Kidney (tissue), 14 donors: Measurements from ENCODE around the gene SAMD13. TPM values are rescaled to one million over a fixed set of nuclear protein-coding genes. Genes with fewer than 3 reads are reported as not detected.

Experiments
- DNase-seq, 5 donors: peaks; one replicate each; pipeline ENCODE4 v3.0.0-alpha.2; 2013 to 2020
- FAIRE-seq: peaks from 2 replicates; lab custom pipeline; 2012; peaks lifted over from hg19 to GRCh38; lab: Jason Lieb, UNC
- H3K27ac ChIP-seq, 2 donors: one replicate each; pipeline ENCODE4 v1.7.0; 2013; ENCODE audit warnings: low read depth in 2 of 2, low read length in 2 of 2, inconsistent platforms in 1 of 2
- H3K27me3 ChIP-seq: one replicate; pipeline ENCODE4 v1.7.1; 2013; ENCODE audit warnings: low read length, inconsistent platforms; ENCODE audit not compliant: control insufficient read depth, insufficient read depth
- H3K36me3 ChIP-seq, 3 donors: one replicate each; pipeline versions ENCODE4 v1.7.0 to v1.7.1; 2013; ENCODE audit warnings: low read length in 3 of 3, control low read depth in 1 of 3, inconsistent platforms in 1 of 3; ENCODE audit not compliant: insufficient read depth in 3 of 3, control insufficient read depth in 2 of 3
- H3K4me1 ChIP-seq, 3 donors: one replicate each; pipeline versions ENCODE4 v1.7.0 to v1.7.1; 2013; ENCODE audit warnings: low read length in 3 of 3, inconsistent platforms in 1 of 3, low read depth in 1 of 3; ENCODE audit not compliant: control insufficient read depth in 2 of 3, insufficient read depth in 2 of 3
- H3K4me3 ChIP-seq, 3 donors: one replicate each; pipeline versions ENCODE4 v1.7.0 to v1.8.1; 2013; ENCODE audit warnings: low read length in 3 of 3, control low read depth in 1 of 3, inconsistent platforms in 1 of 3
- H3K9ac ChIP-seq, 3 donors: one replicate each; pipeline versions ENCODE4 v1.7.0 to v1.7.1; 2013; ENCODE audit warnings: low read length in 3 of 3, control low read depth in 1 of 3, inconsistent platforms in 1 of 3
- H3K9me3 ChIP-seq, 3 donors: one replicate each; pipeline versions ENCODE4 v1.7.0 to v1.7.1; 2013; ENCODE audit warnings: low read length in 3 of 3, control low read depth in 1 of 3, inconsistent platforms in 1 of 3; ENCODE audit not compliant: control insufficient read depth in 2 of 3, insufficient read depth in 1 of 3
- CTCF ChIP-seq: IDR thresholded peaks from 3 replicates; pipeline ENCODE4 v1.5.1; 2012; ENCODE audit warnings: mild to moderate bottlenecking, moderate library complexity, borderline replicate concordance; ENCODE audit not compliant: insufficient read depth; ENCODE audit errors: extremely low read depth
- intact Hi-C: fragments of 100-400 bp; cut with DNase I; formaldehyde crosslinking; loops from one replicate; pipeline ENCODE4 v1.11.1; 2022
- polyA plus RNA-seq: library from polyadenylated mRNA; stranded (reverse); fragments of 350-450 nt; fragmentation: Illumina TruSeq; extraction: RNeasy Lipid Tissue Mini Kit (QIAGEN cat#74804); gene quantifications from one replicate; pipeline ENCODE4 v1.2.3, GENCODE V29; 2014; ENCODE audit warnings: low read depth, low replicate concordance; ENCODE audit not compliant: insufficient read depth
- total RNA-seq: library from RNA; stranded (reverse); fragmentation: NEBNext Ultra II Directional; extraction: Animal tissue kit (Norgen Biotek cat#: 25700); gene quantifications from one replicate; pipeline ENCODE4 v1.2.1, GENCODE V29; 2021
- donor health status: control.
- donor health status: control.
- donor health status: control.
- donor health status: control.
- donor health status: control.
- donor health status: DM: yes; HTN: yes; CAD: no.
- donor health status: Normal renal cell carcinoma (clear cell type).

SAMD13 gene
- total and polyA plus RNA-seq, 2 donors from 2014 or later = 2.9 to 4.5 TPM

GRCh38 chr1:84311296-84311695, 9.8 kb downstream of the SAMD13 start:
- Histone ChIP-seq H3K9ac (no peak overlapping the region), H3K4me3 (no peak overlapping the region), H3K9me3 (peaks cover 0 to 3% (median 0%) of the 10 kb centered on the region in 3 donors), H3K27me3 (no peaks in the 10 kb centered on the region), H3K36me3 (no peaks in the 10 kb centered on the region), H3K27ac (no peak overlapping the region), H3K4me1 (no peaks in the 10 kb centered on the region)
- intact Hi-C loops = no loop called here
- DNase-seq (no peak), FAIRE-seq (no peak)
- TF ChIP-seq CTCF = no peak

GRCh38 chr1:84319662-84320061, 18.2 kb downstream of the SAMD13 start:
- peaks cover 0 to 4% (median 0%) of the 10 kb centered on the region in 3 donors for H3K9me3 ChIP-seq
- no peaks in the 10 kb centered on the region for H3K4me1 ChIP-seq
- H3K36me3 ChIP-seq = no peaks in the 10 kb centered on the region
- no peak for FAIRE-seq
- no peak overlapping the region for H3K27ac ChIP-seq
- no peak for TF ChIP-seq CTCF
- no peak overlapping the region for H3K4me3 ChIP-seq
- H3K27me3 ChIP-seq = no peaks in the 10 kb centered on the region
- no peak overlapping the region for H3K9ac ChIP-seq
- DNase-seq = no peak
- intact Hi-C loops = no loop called here

GRCh38 chr1:84327830-84328229, 26.3 kb downstream of the SAMD13 start:
- H3K27me3 ChIP-seq = no peaks in the 10 kb centered on the region
- no peak overlapping the region for H3K9ac ChIP-seq
- DNase-seq (no peak), FAIRE-seq (peak; percentile 11)
- TF ChIP-seq CTCF = no peak
- intact Hi-C loops = no loop called here
- no peaks in the 10 kb centered on the region for H3K36me3 ChIP-seq
- no peaks in the 10 kb centered on the region for H3K4me1 ChIP-seq
- peak overlapping the region in 1 of 2 donors; percentile 2 for H3K27ac ChIP-seq
- no peak overlapping the region for H3K4me3 ChIP-seq
- H3K9me3 ChIP-seq = no peaks in the 10 kb centered on the region
